K562 (cell line): ENCODE data around the gene VIPR1. TPM values are rescaled to one million over a fixed set of nuclear protein-coding genes. Genes with fewer than 3 reads are reported as not detected.
A peak's percentile ranks its signal among the peaks of the same experiment; 100 is the strongest.

Experiments used
- ATAC-seq: fragments of 200-7000 bp; cut with Tn5 transposase; 3 replicates; pipeline ENCODE4 v1.9.1; 2020; ENCODE audit warnings: moderate library complexity
- BruUV-seq: library from RNA; stranded (reverse); fragments of 400-500 nt; replicated peaks from 2 replicates; lab custom pipeline; 2021; lab: Mats Ljungman, UMichigan
- CTCF ChIA-PET: fragments of 300-600 bp; formaldehyde crosslinking; extraction: SDS; loops from one replicate; lab custom pipeline; 2021; ENCODE audit warnings: low intra/inter-chr PET ratio; lab: Yijun Ruan, JAX
- POLR2A ChIA-PET: fragments of 300-600, 350-650 bp; sonication (Branson Sonifier 250); formaldehyde crosslinking; extraction: SDS; loops from one replicate; lab custom pipeline; 2021; ENCODE audit warnings: antibody characterized with exemption, inconsistent platforms; lab: Yijun Ruan, JAX
- DNase-seq, 4 experiments: peaks; one replicate each; pipeline versions ENCODE4 v3.0.0 to v3.0.0-alpha.2; 2011 to 2018; ENCODE audit warnings: low spot score in 3 of 4, mixed read lengths in 3 of 4; ENCODE audit errors: extremely low read depth in 1 of 4
- FAIRE-seq: peaks from 2 replicates; lab custom pipeline; 2011; peaks lifted over from hg19 to GRCh38; lab: Jason Lieb, UNC
- H2AFZ ChIP-seq: 2 replicates; pipeline ENCODE4 v1.6.0; 2011; ENCODE audit warnings: low read depth, low read length, control low read depth, inconsistent platforms
- H3K27ac ChIP-seq: fragments of 200-600 bp; 3 replicates; pipeline ENCODE4 v1.8.0; 2011; ENCODE audit warnings: low read depth, mild to moderate bottlenecking, control low read depth, inconsistent platforms, low read length, moderate library complexity, mixed read lengths; ENCODE audit errors: extremely low read depth
- H3K27me3 ChIP-seq, 2 experiments: fragments of 300-600 bp in 1 of 2; 2 replicates in 1 of 2; 3 replicates in 1 of 2; pipeline versions ENCODE4 v1.6.0 to v1.8.0; 2011; ENCODE audit warnings: inconsistent platforms in 2 of 2, low read length in 2 of 2, mild to moderate bottlenecking in 1 of 2, mixed read lengths in 1 of 2, moderate library complexity in 1 of 2; ENCODE audit not compliant: control insufficient read depth in 2 of 2, insufficient read depth in 2 of 2
- H3K36me3 ChIP-seq: fragments of 300-600 bp; 3 replicates; pipeline ENCODE4 v1.8.0; 2011; ENCODE audit warnings: mild to moderate bottlenecking, low read length, inconsistent platforms; ENCODE audit not compliant: control insufficient read depth, insufficient read depth
- H3K4me1 ChIP-seq, 2 experiments: fragments of 200-600 bp in 1 of 2; replicated peaks in 1 of 2; 2 replicates in 1 of 2; 3 replicates in 1 of 2; pipeline versions ENCODE4 v1.5.1 to v1.8.0; 2011; ENCODE audit warnings: inconsistent platforms in 2 of 2, low read length in 2 of 2, mild to moderate bottlenecking in 1 of 2, mixed read lengths in 1 of 2, moderate library complexity in 1 of 2; ENCODE audit not compliant: control insufficient read depth in 2 of 2, insufficient read depth in 2 of 2
- H3K4me2 ChIP-seq: 2 replicates; pipeline ENCODE4 v1.6.1; 2011; ENCODE audit warnings: low read length, control low read depth, inconsistent platforms, mixed read lengths; ENCODE audit not compliant: insufficient read depth
- H3K4me3 ChIP-seq: fragments of 200-600 bp; sonication (generic), shearing (Covaris generic); 2 replicates; pipeline ENCODE4 v1.5.1; 2016; ENCODE audit warnings: control low read depth, inconsistent platforms
- H3K79me2 ChIP-seq: fragments of 200-600 bp; 3 replicates; pipeline ENCODE4 v1.8.0; 2011; ENCODE audit warnings: low read length, inconsistent platforms; ENCODE audit not compliant: control insufficient read depth, insufficient read depth
- H3K9ac ChIP-seq, 2 experiments: 2 replicates each; pipeline versions ENCODE4 v1.6.0 to v1.6.1; 2011; ENCODE audit warnings: low read depth in 2 of 2, low read length in 2 of 2, control low read depth in 1 of 2, inconsistent platforms in 1 of 2, mild to moderate bottlenecking in 1 of 2, mixed read lengths in 1 of 2; ENCODE audit not compliant: insufficient read depth in 1 of 2
- H3K9me1 ChIP-seq: one replicate; pipeline ENCODE4 v1.6.0; 2011; ENCODE audit warnings: inconsistent platforms, mild to moderate bottlenecking, low read length, moderate library complexity; ENCODE audit not compliant: control insufficient read depth, insufficient read depth
- H3K9me3 ChIP-seq: replicated peaks from 2 replicates; pipeline ENCODE4 v1.5.1; 2011; ENCODE audit warnings: low read depth, low read length, inconsistent platforms; ENCODE audit not compliant: control insufficient read depth, insufficient read depth
- H4K20me1 ChIP-seq: replicated peaks from 2 replicates; pipeline ENCODE4 v1.6.1; 2011; ENCODE audit warnings: low read length, inconsistent platforms, mixed read lengths; ENCODE audit not compliant: control insufficient read depth, insufficient read depth
- CHD1 ChIP-seq: fragments of 200-600 bp; sonication (generic); IDR thresholded peaks from one replicate; pipeline ENCODE4 v1.6.1; 2012; ENCODE audit warnings: mild to moderate bottlenecking, moderate library complexity, low read length, inconsistent platforms
- PTRF ChIP-seq: fragments of 450-650 bp; IDR thresholded peaks from 2 replicates; pipeline ENCODE4 v1.6.1; 2016; ENCODE audit warnings: mild to moderate bottlenecking, missing genetic modification characterization, missing compliant biosample characterization
- WGBS: fragments of 100-300 bp; shearing (Covaris generic); methylation state at CpG from one replicate; pipeline ENCODE4 v1.1.6; 2016; ENCODE audit warnings: low coverage, mixed read lengths; ENCODE audit not compliant: insufficient coverage; ENCODE audit errors: missing lambda C conversion rate; 5-methylcytosine and 5-hydroxymethylcytosine counted together
- in situ Hi-C: fragments of 300-500 bp; cut with MboI; formaldehyde crosslinking; loops from 4 replicates; pipeline ENCODE4 v1.15.0; 2018; ENCODE audit warnings: inconsistent platforms, mixed read lengths
- intact Hi-C: fragments of 100-400 bp; cut with micrococcal nuclease; formaldehyde crosslinking; loops from 2 replicates; pipeline ENCODE4 v1.14.2; 2022
- polyA plus RNA-seq, 8 experiments: library from polyadenylated mRNA; depleted of rRNA in 4 of 8; stranded (reverse) in 5 of 8; unstranded in 3 of 8; fragments of >200 nt; fragmentation: Nextera tagmentation in 2 of 8; fragmentation: Illumina TruSeq in 1 of 8; extraction: Ambion mirVana in 2 of 8; extraction: Trizol in 1 of 8; gene quantifications; 2 replicates each; pipeline versions ENCODE4 v1.2.1 to v1.2.3, GENCODE V29; 2011 to 2014; ENCODE audit warnings: inconsistent platforms in 1 of 8, missing spikeins in 1 of 8
- total RNA-seq, 7 experiments: library from RNA; depleted of rRNA in 6 of 7; stranded (reverse); fragments of >200 nt in 6 of 7; fragmentation: Illumina TruSeq in 2 of 7; extraction: Trizol in 2 of 7; gene quantifications; 2 replicates each; pipeline versions ENCODE4 v1.2.1 to v1.2.3, GENCODE V29; 2011 to 2021; ENCODE audit warnings: low replicate concordance in 1 of 7
- TF ChIP-seq, protein P1 (sequence below): fragments of 450-650 bp; IDR thresholded peaks from 2 replicates; pipeline ENCODE4 v1.6.1; 2018; ENCODE audit not compliant: partially characterized antibody

VIPR1 gene
- total and polyA plus RNA-seq, 9 of the 15 experiments (the other 6 are each of a cell fraction or from before 2014, with no cell fraction given), result 0.04 to 0.38 (median 0.12) TPM; not detected in 3

DNA sequence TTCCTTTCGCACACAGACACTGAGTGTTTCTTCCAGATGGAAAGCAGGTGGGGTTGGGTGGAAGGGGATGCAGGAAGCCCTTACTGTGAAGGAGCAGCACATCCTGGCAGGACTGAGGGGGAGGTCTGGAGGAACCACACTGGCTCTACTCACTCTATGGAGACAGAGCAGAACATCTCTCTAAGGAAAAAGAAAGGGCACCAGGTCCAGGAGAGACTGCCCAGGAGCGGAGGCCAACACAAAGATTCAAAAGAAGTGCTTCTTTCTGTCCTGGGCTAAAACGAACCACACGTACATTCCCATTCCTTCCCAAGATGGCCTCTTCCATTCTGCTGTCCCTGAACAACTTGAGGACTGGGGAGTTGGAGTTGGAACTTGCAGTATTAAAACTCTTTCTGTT lies 13.8 kb upstream of the VIPR1 start:
- POLR2A ChIA-PET, result interaction anchor here (1.3 kb wide), 1 partner anchor 14 kb away, joined by 4 read pairs; the partner anchor contains the start of gene VIPR1
- DNase-seq, result no peak
- WGBS, result 5% methylated on average over 4 of the region's 4 CpGs

More for the DNA sequence above, 13.8 kb upstream of the VIPR1 start:
- ATAC-seq (no peak), FAIRE-seq (no peak)
- Histone ChIP-seq H3K9ac (no peak overlapping the region), H3K36me3 (no peaks in the 10 kb centered on the region), H3K4me2 (no peak overlapping the region), H4K20me1 (no peaks in the 10 kb centered on the region), H3K79me2 (no peaks in the 10 kb centered on the region), H3K27ac (no peak overlapping the region), H3K4me1 (0 out of 5 replicates have a peak, but pooled peaks cover 0 to under 1% of the 10 kb centered on the region in 2 experiments)
- BruUV-seq, result no TSS peak
- TF ChIP-seq CHD1 (no peak), PTRF (tag) (no peak)
- TF ChIP-seq, protein P1, sequence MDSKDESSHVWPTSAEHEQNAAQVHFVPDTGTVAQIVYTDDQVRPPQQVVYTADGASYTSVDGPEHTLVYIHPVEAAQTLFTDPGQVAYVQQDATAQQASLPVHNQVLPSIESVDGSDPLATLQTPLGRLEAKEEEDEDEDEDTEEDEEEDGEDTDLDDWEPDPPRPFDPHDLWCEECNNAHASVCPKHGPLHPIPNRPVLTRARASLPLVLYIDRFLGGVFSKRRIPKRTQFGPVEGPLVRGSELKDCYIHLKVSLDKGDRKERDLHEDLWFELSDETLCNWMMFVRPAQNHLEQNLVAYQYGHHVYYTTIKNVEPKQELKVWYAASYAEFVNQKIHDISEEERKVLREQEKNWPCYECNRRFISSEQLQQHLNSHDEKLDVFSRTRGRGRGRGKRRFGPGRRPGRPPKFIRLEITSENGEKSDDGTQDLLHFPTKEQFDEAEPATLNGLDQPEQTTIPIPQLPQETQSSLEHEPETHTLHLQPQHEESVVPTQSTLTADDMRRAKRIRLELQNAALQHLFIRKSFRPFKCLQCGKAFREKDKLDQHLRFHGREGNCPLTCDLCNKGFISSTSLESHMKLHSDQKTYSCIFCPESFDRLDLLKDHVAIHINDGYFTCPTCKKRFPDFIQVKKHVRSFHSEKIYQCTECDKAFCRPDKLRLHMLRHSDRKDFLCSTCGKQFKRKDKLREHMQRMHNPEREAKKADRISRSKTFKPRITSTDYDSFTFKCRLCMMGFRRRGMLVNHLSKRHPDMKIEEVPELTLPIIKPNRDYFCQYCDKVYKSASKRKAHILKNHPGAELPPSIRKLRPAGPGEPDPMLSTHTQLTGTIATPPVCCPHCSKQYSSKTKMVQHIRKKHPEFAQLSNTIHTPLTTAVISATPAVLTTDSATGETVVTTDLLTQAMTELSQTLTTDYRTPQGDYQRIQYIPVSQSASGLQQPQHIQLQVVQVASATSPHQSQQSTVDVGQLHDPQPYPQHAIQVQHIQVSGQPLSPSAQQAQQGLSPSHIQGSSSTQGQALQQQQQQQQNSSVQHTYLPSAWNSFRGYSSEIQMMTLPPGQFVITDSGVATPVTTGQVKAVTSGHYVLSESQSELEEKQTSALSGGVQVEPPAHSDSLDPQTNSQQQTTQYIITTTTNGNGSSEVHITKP, result peak; percentile 59
- TF ChIP-seq, all 486 proteins: peak for 1
- H3K9me3 ChIP-seq, result no peaks in the 10 kb centered on the region
- intact Hi-C loops (no loop called here), in situ Hi-C loops (no loop called here)
- CTCF ChIA-PET, result no interaction called here
- H3K9me1 ChIP-seq, result no peaks in the 10 kb centered on the region
- H3K27me3 ChIP-seq, result no peaks in the 10 kb centered on the region; a peak in 2 of 5 replicates
- H2AFZ ChIP-seq, result no peak overlapping the region
- H3K4me3 ChIP-seq, result no peak overlapping the region
